Tibial nerve (tissue), 4 donors: ENCODE results near the gene MPZL1. TPM values are rescaled to one million over a fixed set of nuclear protein-coding genes. Genes with fewer than 3 reads are reported as not detected.

ENCODE experiments used
- DNase-seq, 2 donors: peaks; one replicate each; pipeline ENCODE4 v3.0.0-alpha.2; 2019; ENCODE audit warnings: low spot score in 2 of 2
- H3K27ac ChIP-seq, 4 donors: fragments of 200-600 bp; sonication (generic) in 3 of 4; one replicate each; pipeline ENCODE4 v1.5.1; 2017 to 2019; ENCODE audit warnings: mild to moderate bottlenecking in 1 of 4
- H3K27me3 ChIP-seq, 2 donors: fragments of 200-600 bp; sonication (generic) in 1 of 2; one replicate each; pipeline versions ENCODE4 v1.5.1 to v1.6.0; 2017 to 2019
- H3K36me3 ChIP-seq, 3 donors: fragments of 200-600 bp; sonication (generic); one replicate each; pipeline ENCODE4 v1.5.1; 2018 to 2019
- H3K4me1 ChIP-seq, 4 donors: fragments of 200-600 bp; sonication (generic) in 3 of 4; one replicate each; pipeline ENCODE4 v1.5.1; 2017 to 2019
- H3K4me3 ChIP-seq, 4 donors: fragments of 200-600 bp; sonication (generic) in 3 of 4; one replicate each; pipeline ENCODE4 v1.5.1; 2017 to 2019; ENCODE audit warnings: mild to moderate bottlenecking in 1 of 4, moderate library complexity in 1 of 4
- H3K9me3 ChIP-seq, 4 donors: fragments of 200-600 bp; sonication (generic) in 3 of 4; one replicate each; pipeline ENCODE4 v1.5.1; 2017 to 2019
- CTCF ChIP-seq, 5 experiments: fragments of 200-600 bp in 3 of 5; fragments of 450-650 bp in 2 of 5; sonication (generic) in 3 of 5; IDR thresholded peaks; one replicate each; pipeline ENCODE4 v1.5.1; 2016 to 2019; ENCODE audit warnings: antibody characterized with exemption in 5 of 5, mild to moderate bottlenecking in 3 of 5, moderate library complexity in 2 of 5
- EP300 ChIP-seq, 2 donors: sonication (generic); formaldehyde crosslinking; IDR thresholded peaks; one replicate each; pipeline ENCODE4 v1.6.1; 2017; ENCODE audit warnings: antibody characterized with exemption in 2 of 2, mild to moderate bottlenecking in 1 of 2
- POLR2A ChIP-seq, 2 donors: fragments of 450-650 bp; IDR thresholded peaks; one replicate each; pipeline ENCODE4 v1.6.1; 2017; ENCODE audit warnings: antibody characterized with exemption in 2 of 2, mild to moderate bottlenecking in 2 of 2, moderate library complexity in 2 of 2
- WGBS, 2 donors: methylation state at CpG; one replicate each; pipeline ENCODE4 v1.1.5; 2018; 5-methylcytosine and 5-hydroxymethylcytosine counted together
- total RNA-seq, 4 donors: library from RNA; depleted of rRNA; stranded (reverse); fragments of >200 nt; gene quantifications; one replicate each; pipeline ENCODE4 v1.1.0, GENCODE V29; 2016

Gene MPZL1
- total RNA-seq, 4 donors from 2014 or later: 50.1 to 76.0 (median 71.7) TPM

DNA sequence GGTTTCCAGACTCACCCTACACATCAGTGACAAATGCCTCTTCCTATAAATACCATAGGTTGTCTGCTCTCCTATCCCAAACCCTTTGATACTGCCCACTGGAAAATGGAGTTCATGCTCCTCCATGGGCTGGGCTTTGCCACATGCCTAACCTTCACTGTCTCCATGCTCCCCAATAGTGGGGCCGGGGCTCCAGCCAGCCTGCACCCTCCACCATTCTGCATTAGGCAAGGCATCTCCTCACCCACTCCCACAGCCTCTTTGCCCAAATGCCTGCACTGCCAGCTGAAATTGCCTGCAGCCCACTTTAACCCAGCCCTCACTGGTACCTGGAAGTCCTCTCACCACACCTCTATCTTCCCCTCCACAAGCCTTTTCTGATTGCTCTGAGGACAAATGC is 18.2 kb upstream of the MPZL1 start:
- DNase-seq: no peak
- Histone ChIP-seq H3K4me1 (peaks cover 0 to 15% (median 0%) of the 10 kb centered on the region in 4 donors), H3K9me3 (no peaks in the 10 kb centered on the region), H3K27ac (no peak overlapping the region), H3K27me3 (no peaks in the 10 kb centered on the region), H3K4me3 (no peak overlapping the region), H3K36me3 (no peaks in the 10 kb centered on the region)
- 100% methylated on average over 1 of the region's 1 CpG for WGBS, 2 donors
- no peak for TF ChIP-seq POLR2A (IDR thresholded peaks at IDR 0.05)
- no peak for TF ChIP-seq CTCF (IDR thresholded peaks at IDR 0.05)
- no peak for TF ChIP-seq EP300 (IDR thresholded peaks at IDR 0.05)

DNA sequence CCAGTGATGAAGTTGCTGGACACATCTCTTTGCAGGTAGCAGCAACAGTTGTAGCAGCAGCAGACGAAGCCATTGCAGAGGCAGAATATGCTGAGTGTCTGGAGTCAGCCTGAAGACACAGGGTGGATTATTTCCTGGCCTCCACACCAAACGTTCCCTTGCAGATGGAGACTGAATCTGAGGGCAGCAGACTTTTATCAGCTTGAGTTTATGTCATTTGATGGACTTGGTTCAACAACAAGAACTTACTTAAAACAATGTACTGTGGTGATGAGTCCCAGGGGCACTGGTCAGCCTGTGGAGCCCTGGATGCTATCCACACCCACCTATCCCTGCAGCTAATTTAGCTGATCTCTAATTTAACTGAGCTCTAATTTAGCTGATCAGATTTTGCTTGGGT is 17.1 kb upstream of the MPZL1 start:
- Histone ChIP-seq H3K4me1 (peaks cover 0 to 15% (median 0%) of the 10 kb centered on the region in 4 donors), H3K27me3 (no peaks in the 10 kb centered on the region), H3K4me3 (no peak overlapping the region), H3K27ac (no peak overlapping the region), H3K36me3 (no peaks in the 10 kb centered on the region), H3K9me3 (no peaks in the 10 kb centered on the region)
- TF ChIP-seq POLR2A (IDR thresholded peaks at IDR 0.05) (no peak), CTCF (IDR thresholded peaks at IDR 0.05) (no peak), EP300 (IDR thresholded peaks at IDR 0.05) (no peak)
- WGBS, 2 donors: 39 to 55% methylated on average over 2 of the region's 2 CpGs
- DNase-seq: no peak

- WGBS, 2 donors: 47 to 51% methylated on average over 6 of the region's 6 CpGs
- Histone ChIP-seq H3K27me3 (no peaks in the 10 kb centered on the region), H3K9me3 (no peaks in the 10 kb centered on the region), H3K4me1 (peaks cover 0 to 15% (median 0%) of the 10 kb centered on the region in 4 donors), H3K4me3 (no peak overlapping the region), H3K27ac (no peak overlapping the region), H3K36me3 (no peaks in the 10 kb centered on the region)
- TF ChIP-seq POLR2A (IDR thresholded peaks at IDR 0.05): no peak
- no peak for TF ChIP-seq CTCF (IDR thresholded peaks at IDR 0.05)
- no peak for TF ChIP-seq EP300 (IDR thresholded peaks at IDR 0.05)
- DNase-seq: no peak
These were observed 16.5 kb upstream of the MPZL1 start for GRCh38 chr1:167705250-167705649.

GRCh38 chr1:167706363-167706762 is 15.4 kb upstream of the MPZL1 start:
- Histone ChIP-seq H3K4me1 (peaks cover 0 to 21% (median 2%) of the 10 kb centered on the region in 4 donors), H3K27me3 (no peaks in the 10 kb centered on the region), H3K4me3 (no peak overlapping the region), H3K9me3 (no peaks in the 10 kb centered on the region), H3K27ac (no peak overlapping the region), H3K36me3 (no peaks in the 10 kb centered on the region)
- DNase-seq: no peak
- TF ChIP-seq POLR2A (IDR thresholded peaks at IDR 0.05) (no peak), CTCF (IDR thresholded peaks at IDR 0.05) (no peak), EP300 (IDR thresholded peaks at IDR 0.05) (no peak)
- WGBS, 2 donors: 86 to 87% methylated on average over 2 of the region's 2 CpGs

DNA sequence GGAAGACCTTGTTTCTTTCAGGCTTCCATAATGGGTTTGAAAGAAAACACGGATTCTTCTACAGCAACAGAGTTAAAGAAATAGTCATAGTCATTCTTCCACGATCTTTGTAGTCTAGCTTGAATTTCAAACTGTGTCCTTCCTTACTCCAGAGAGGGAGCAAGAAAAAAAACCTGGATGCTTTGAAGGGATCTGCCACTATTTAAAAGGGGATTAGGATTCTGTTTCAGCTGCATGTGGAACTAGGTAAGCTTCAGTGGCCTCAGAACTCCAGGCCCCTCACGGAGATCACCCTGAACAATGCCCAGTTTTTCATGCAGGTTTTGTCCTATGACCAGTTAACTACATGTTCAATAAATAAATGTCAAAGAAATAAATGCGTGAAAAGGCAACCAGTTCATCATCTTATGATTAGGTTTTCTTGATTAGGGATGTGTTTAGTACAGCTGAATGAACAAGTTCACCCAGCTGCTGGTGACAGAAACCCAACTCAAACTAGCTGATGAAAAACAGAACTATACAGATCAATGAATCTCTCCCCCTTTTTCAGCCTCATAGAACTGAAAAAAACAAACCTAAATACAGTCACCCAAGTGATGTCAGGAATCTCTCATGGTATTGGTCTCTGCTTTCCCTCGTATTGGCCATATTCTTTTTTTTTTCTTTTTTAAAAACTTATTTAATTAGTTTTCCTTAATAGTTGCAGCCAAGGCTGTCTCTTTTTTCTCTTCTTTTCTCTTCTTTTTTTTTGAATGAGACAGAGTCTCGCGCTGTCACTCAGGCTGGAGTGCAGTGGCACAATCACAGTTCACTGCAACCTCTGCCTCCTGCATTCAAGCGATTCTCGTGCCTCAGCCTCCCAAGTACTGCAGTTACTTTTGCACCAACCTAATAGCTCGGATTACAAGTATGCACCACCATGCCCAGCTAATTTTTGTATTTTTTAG is 14.6 kb upstream of the MPZL1 start:
- no peak overlapping the region for H3K27ac ChIP-seq
- no peaks in the 10 kb centered on the region for H3K36me3 ChIP-seq
- peaks cover 0 to 21% (median 3%) of the 10 kb centered on the region in 4 donors for H3K4me1 ChIP-seq
- no peak for TF ChIP-seq EP300 (IDR thresholded peaks at IDR 0.05)
- no peak for TF ChIP-seq CTCF (IDR thresholded peaks at IDR 0.05)
- TF ChIP-seq POLR2A (IDR thresholded peaks at IDR 0.05): no peak
- H3K27me3 ChIP-seq: no peaks in the 10 kb centered on the region
- DNase-seq: no peak
- WGBS, 2 donors: 82 to 86% methylated on average over 10 of the region's 10 CpGs
- H3K4me3 ChIP-seq: no peak overlapping the region
- H3K9me3 ChIP-seq: no peaks in the 10 kb centered on the region
